Neural progenitor cell (in vitro differentiated cells): ENCODE measurements around the gene C12orf42.

Source experiments
- EZH2 ChIP-seq: fragments of 200-600 bp; sonication (generic); IDR thresholded peaks from 2 replicates; pipeline ENCODE4 v1.6.1; 2017; ENCODE audit warnings: antibody characterized with exemption, mild to moderate bottlenecking, moderate library complexity
- EZH2phosphoT487 ChIP-seq: fragments of 200-600 bp; sonication (generic); IDR thresholded peaks from 2 replicates; pipeline ENCODE4 v1.6.1; 2017; ENCODE audit warnings: antibody characterized with exemption
- TF ChIP-seq, protein P1 (sequence below): fragments of 200-600 bp; sonication (generic); IDR thresholded peaks from 2 replicates; pipeline ENCODE4 v1.5.1; 2017; ENCODE audit warnings: antibody characterized with exemption, mild to moderate bottlenecking

DNA sequence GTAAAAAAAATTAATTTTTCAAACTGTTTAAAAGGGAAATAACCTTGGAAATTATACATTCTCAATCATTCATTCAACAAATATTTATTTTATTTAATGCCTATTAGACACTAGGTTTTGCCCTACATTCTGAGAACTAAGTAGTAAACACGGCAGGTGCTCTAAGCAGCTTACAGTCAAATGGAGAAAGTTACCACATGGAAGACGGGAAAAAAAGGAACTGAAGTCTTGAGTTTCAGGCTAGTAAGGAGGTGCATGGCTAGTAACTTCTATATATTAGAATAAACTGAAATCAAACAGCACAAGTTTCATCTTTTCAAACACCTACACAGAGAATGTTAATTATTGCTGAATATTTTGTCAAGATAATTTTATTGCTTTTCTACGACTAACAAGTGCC, 52.9 kb downstream of the C12orf42 start:
- TF ChIP-seq, protein P1, sequence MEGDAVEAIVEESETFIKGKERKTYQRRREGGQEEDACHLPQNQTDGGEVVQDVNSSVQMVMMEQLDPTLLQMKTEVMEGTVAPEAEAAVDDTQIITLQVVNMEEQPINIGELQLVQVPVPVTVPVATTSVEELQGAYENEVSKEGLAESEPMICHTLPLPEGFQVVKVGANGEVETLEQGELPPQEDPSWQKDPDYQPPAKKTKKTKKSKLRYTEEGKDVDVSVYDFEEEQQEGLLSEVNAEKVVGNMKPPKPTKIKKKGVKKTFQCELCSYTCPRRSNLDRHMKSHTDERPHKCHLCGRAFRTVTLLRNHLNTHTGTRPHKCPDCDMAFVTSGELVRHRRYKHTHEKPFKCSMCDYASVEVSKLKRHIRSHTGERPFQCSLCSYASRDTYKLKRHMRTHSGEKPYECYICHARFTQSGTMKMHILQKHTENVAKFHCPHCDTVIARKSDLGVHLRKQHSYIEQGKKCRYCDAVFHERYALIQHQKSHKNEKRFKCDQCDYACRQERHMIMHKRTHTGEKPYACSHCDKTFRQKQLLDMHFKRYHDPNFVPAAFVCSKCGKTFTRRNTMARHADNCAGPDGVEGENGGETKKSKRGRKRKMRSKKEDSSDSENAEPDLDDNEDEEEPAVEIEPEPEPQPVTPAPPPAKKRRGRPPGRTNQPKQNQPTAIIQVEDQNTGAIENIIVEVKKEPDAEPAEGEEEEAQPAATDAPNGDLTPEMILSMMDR, result no peak
- no peak for TF ChIP-seq EZH2phosphoT487
- no peak for TF ChIP-seq EZH2
